Neural cell (in vitro differentiated cells): ENCODE measurements around the gene CNN3. TPM values are rescaled to one million over a fixed set of nuclear protein-coding genes. Genes with fewer than 3 reads are reported as not detected.

Experiments
- H2AFZ ChIP-seq: fragments of 200-600, 300-800 bp; sonication (generic), shearing (Covaris generic); 2 replicates; pipeline ENCODE4 v1.6.0; 2014; ENCODE audit warnings: low read depth, mild to moderate bottlenecking, antibody characterized with exemption, low read length, moderate library complexity
- H3F3A ChIP-seq: fragments of 200-600 bp; shearing (Covaris generic); 2 replicates; pipeline ENCODE4 v1.6.1; 2016; ENCODE audit warnings: mild to moderate bottlenecking, moderate library complexity, mixed read lengths, antibody characterized with exemption, low read length; ENCODE audit not compliant: insufficient read depth, poor library complexity, severe bottlenecking
- H3K27ac ChIP-seq: fragments of 200-600, 300-800 bp; sonication (generic), shearing (Covaris generic); 2 replicates; pipeline ENCODE4 v1.5.1; 2014; ENCODE audit warnings: mild to moderate bottlenecking, low read length, moderate library complexity
- H3K27me3 ChIP-seq: fragments of 300-800, 200-600 bp; sonication (generic), shearing (Covaris generic); 2 replicates; pipeline ENCODE4 v1.6.0; 2014; ENCODE audit warnings: mild to moderate bottlenecking, low read depth, low read length, moderate library complexity; ENCODE audit not compliant: insufficient read depth
- H3K36me3 ChIP-seq: fragments of 300-800, 200-600 bp; sonication (generic), shearing (Covaris generic); 2 replicates; pipeline ENCODE4 v1.5.1; 2014; ENCODE audit warnings: mild to moderate bottlenecking, antibody characterized with exemption, low read length, moderate library complexity; ENCODE audit not compliant: insufficient read depth
- H3K4me2 ChIP-seq: fragments of 300-800, 200-600 bp; sonication (generic), shearing (Covaris generic); 2 replicates; pipeline ENCODE4 v1.6.0; 2014; ENCODE audit warnings: mild to moderate bottlenecking, low read length
- H3K4me3 ChIP-seq: fragments of 300-800, 200-600 bp; sonication (generic), shearing (Covaris generic); 2 replicates; pipeline ENCODE4 v1.5.1; 2014; ENCODE audit warnings: mild to moderate bottlenecking, low read length, moderate library complexity
- H3K79me2 ChIP-seq: fragments of 200-600 bp; shearing (Covaris generic); replicated peaks from 2 replicates; pipeline ENCODE4 v1.6.0; 2014; ENCODE audit warnings: mild to moderate bottlenecking, low read length, moderate library complexity; ENCODE audit not compliant: insufficient read depth
- H3K9ac ChIP-seq: fragments of 300-800, 200-600 bp; sonication (generic), shearing (Covaris generic); 2 replicates; pipeline ENCODE4 v1.6.1; 2016; ENCODE audit warnings: mild to moderate bottlenecking, low read length, mixed read lengths
- H3K9me2 ChIP-seq: fragments of 200-600 bp; shearing (Covaris generic); 2 replicates; pipeline ENCODE4 v1.6.1; 2016; ENCODE audit warnings: mild to moderate bottlenecking, low read length, mixed read lengths; ENCODE audit not compliant: insufficient read depth
- H3K9me3 ChIP-seq: fragments of 200-600, 300-800 bp; sonication (generic), shearing (Covaris generic); 2 replicates; pipeline ENCODE4 v1.6.1; 2016; ENCODE audit warnings: mild to moderate bottlenecking, mixed run types, low read length, moderate library complexity, mixed read lengths
- H4K20me1 ChIP-seq: fragments of 200-600 bp; shearing (Covaris generic); 2 replicates; pipeline ENCODE4 v1.6.1; 2016; ENCODE audit warnings: mild to moderate bottlenecking, mixed run types; ENCODE audit not compliant: insufficient read depth
- CTCF ChIP-seq: fragments of 450-650 bp; IDR thresholded peaks from 2 replicates; pipeline ENCODE4 v1.5.1; 2014; ENCODE audit warnings: antibody characterized with exemption, mild to moderate bottlenecking, moderate library complexity; ENCODE audit not compliant: poor library complexity, severe bottlenecking
- EP300 ChIP-seq: fragments of 450-650 bp; conservative IDR thresholded peaks from 2 replicates; pipeline ENCODE4 v1.6.1; 2014; ENCODE audit warnings: antibody characterized with exemption, mild to moderate bottlenecking, moderate library complexity; ENCODE audit not compliant: poor library complexity, severe bottlenecking
- EZH2 ChIP-seq: fragments of 200-600, 300-800 bp; shearing (Covaris generic), sonication (generic); IDR thresholded peaks from 2 replicates; pipeline ENCODE4 v1.6.1; 2014; ENCODE audit warnings: antibody characterized with exemption, low read length, borderline replicate concordance, mild to moderate bottlenecking; ENCODE audit not compliant: insufficient read depth, poor library complexity, severe bottlenecking
- MXI1 ChIP-seq: fragments of 450-650 bp; conservative IDR thresholded peaks from 2 replicates; pipeline ENCODE4 v1.6.1; 2014; ENCODE audit warnings: antibody characterized with exemption, mild to moderate bottlenecking; ENCODE audit not compliant: poor library complexity, severe bottlenecking
- POLR2AphosphoS5 ChIP-seq: IDR thresholded peaks from 2 replicates; pipeline ENCODE4 v1.6.1; 2012
- RAD21 ChIP-seq: fragments of 450-650 bp; conservative IDR thresholded peaks from 2 replicates; pipeline ENCODE4 v1.6.1; 2014; ENCODE audit warnings: antibody characterized with exemption, mild to moderate bottlenecking, moderate library complexity
- REST ChIP-seq: IDR thresholded peaks from 2 replicates; pipeline ENCODE4 v1.6.1; 2012; ENCODE audit warnings: borderline replicate concordance
- SMC3 ChIP-seq: fragments of 450-650 bp; conservative IDR thresholded peaks from 2 replicates; pipeline ENCODE4 v1.6.1; 2014; ENCODE audit warnings: antibody characterized with exemption, mild to moderate bottlenecking, moderate library complexity; ENCODE audit not compliant: poor library complexity
- TAF1 ChIP-seq: IDR thresholded peaks from 2 replicates; pipeline ENCODE4 v1.6.1; 2012; ENCODE audit warnings: low read depth
- polyA plus RNA-seq: library from polyadenylated mRNA; depleted of rRNA; stranded (reverse); fragments of >200 nt; gene quantifications from 2 replicates; pipeline ENCODE4 v1.2.3, GENCODE V29; 2014

CNN3 gene
- polyA plus RNA-seq, 1 donor from 2014 or later: 106 TPM

GRCh38 chr1:94908965-94909364, 17.9 kb downstream of the CNN3 start:
- no peaks in the 10 kb centered on the region for H3K9me3 ChIP-seq
- H3K9me2 ChIP-seq: no peaks in the 10 kb centered on the region
- no peaks in the 10 kb centered on the region for H3K36me3 ChIP-seq
- H2AFZ ChIP-seq: no peak overlapping the region
- H3F3A ChIP-seq: no peaks in the 10 kb centered on the region
- no peak overlapping the region for H3K4me2 ChIP-seq
- no peaks in the 10 kb centered on the region for H3K27me3 ChIP-seq
- no peaks in the 10 kb centered on the region for H4K20me1 ChIP-seq
- H3K27ac ChIP-seq: no peak overlapping the region
- H3K4me3 ChIP-seq: no peak overlapping the region
- H3K9ac ChIP-seq: no peak overlapping the region
- H3K79me2 ChIP-seq: peaks cover 91% of the 10 kb centered on the region
- TF ChIP-seq POLR2AphosphoS5 (no peak), SMC3 (no peak), REST (no peak), RAD21 (no peak), EZH2 (no peak), EP300 (no peak), MXI1 (no peak), TAF1 (no peak), CTCF (no peak)

GRCh38 chr1:94908190-94908589, 18.7 kb downstream of the CNN3 start:
- Histone ChIP-seq H3K4me2 (no peak overlapping the region), H3K9ac (no peak overlapping the region), H3K4me3 (no peak overlapping the region), H3F3A (no peaks in the 10 kb centered on the region), H3K36me3 (no peaks in the 10 kb centered on the region), H3K79me2 (peaks cover 83% of the 10 kb centered on the region), H2AFZ (no peak overlapping the region), H3K27me3 (no peaks in the 10 kb centered on the region), H3K9me2 (no peaks in the 10 kb centered on the region), H3K27ac (no peak overlapping the region), H4K20me1 (no peaks in the 10 kb centered on the region), H3K9me3 (no peaks in the 10 kb centered on the region)
- TF ChIP-seq POLR2AphosphoS5: no peak
- no peak for TF ChIP-seq REST
- TF ChIP-seq EZH2: no peak
- no peak for TF ChIP-seq CTCF
- TF ChIP-seq TAF1: no peak
- TF ChIP-seq EP300: no peak
- no peak for TF ChIP-seq SMC3
- TF ChIP-seq RAD21: no peak
- no peak for TF ChIP-seq MXI1
